Measurements from ENCODE around the gene EXD3.

The EXD3 gene

GRCh38 chr9:137318602-137319001, 104.4 kb downstream of the EXD3 start:
- Histone ChIP-seq H3K79me2 (ENCODE audit: insufficient read depth, low read depth) (no peaks in the 10 kb centered on the region), H3K36me3 (ENCODE audit: insufficient read depth) (no peaks in the 10 kb centered on the region), H3K4me3 (IDR thresholded peaks at IDR 0.05; ENCODE audit: insufficient read depth, low read depth, low read length) (no peak overlapping the region), H3K9ac (no peak overlapping the region), H4K20me1 (ENCODE audit: insufficient read depth) (no peaks in the 10 kb centered on the region), H2AFZ (ENCODE audit: low read depth) (no peak overlapping the region), H3K4me1 (ENCODE audit: low read depth, poor library complexity, severe bottlenecking) (no peaks in the 10 kb centered on the region), H3K4me2 (no peak overlapping the region), H3K27me3 (ENCODE audit: insufficient read depth, low read depth) (peaks cover 2% of the 10 kb centered on the region; the same call in 1 of the 2 replicates), H3K27ac (no peak overlapping the region)
- TF ChIP-seq CTCF (conservative IDR thresholded peaks at IDR 0.05; ENCODE audit: low read depth, low read length) = no peak

GRCh38 chr9:137317718-137318511, 105.0 kb downstream of the EXD3 start:
- no peak overlapping the region for H3K4me2 ChIP-seq
- H4K20me1 ChIP-seq (ENCODE audit: insufficient read depth) = no peaks in the 10 kb centered on the region
- TF ChIP-seq CTCF (conservative IDR thresholded peaks at IDR 0.05; ENCODE audit: low read depth, low read length) = no peak
- no peaks in the 10 kb centered on the region for H3K36me3 ChIP-seq (ENCODE audit: insufficient read depth)
- H2AFZ ChIP-seq (ENCODE audit: low read depth) = no peak overlapping the region
- no peak overlapping the region for H3K4me3 ChIP-seq (IDR thresholded peaks at IDR 0.05; ENCODE audit: insufficient read depth, low read depth, low read length)
- no peaks in the 10 kb centered on the region for H3K79me2 ChIP-seq (ENCODE audit: insufficient read depth, low read depth)
- no peak overlapping the region for H3K27ac ChIP-seq
- no peak overlapping the region for H3K9ac ChIP-seq
- H3K27me3 ChIP-seq (ENCODE audit: insufficient read depth, low read depth) = peaks cover 2% of the 10 kb centered on the region; the same call in 1 of the 2 replicates
- H3K4me1 ChIP-seq (ENCODE audit: low read depth, poor library complexity, severe bottlenecking) = no peaks in the 10 kb centered on the region

- no peak overlapping the region for H2AFZ ChIP-seq (ENCODE audit: low read depth)
- H3K4me2 ChIP-seq = no peak overlapping the region
- no peak for TF ChIP-seq CTCF (conservative IDR thresholded peaks at IDR 0.05; ENCODE audit: low read depth, low read length)
- peaks cover 2% of the 10 kb centered on the region; the same call in 1 of the 2 replicates for H3K27me3 ChIP-seq (ENCODE audit: insufficient read depth, low read depth)
- no peaks in the 10 kb centered on the region for H3K79me2 ChIP-seq (ENCODE audit: insufficient read depth, low read depth)
- no peaks in the 10 kb centered on the region for H3K36me3 ChIP-seq (ENCODE audit: insufficient read depth)
- no peaks in the 10 kb centered on the region for H4K20me1 ChIP-seq (ENCODE audit: insufficient read depth)
- H3K27ac ChIP-seq = no peak overlapping the region
- H3K9ac ChIP-seq = no peak overlapping the region
- no peak overlapping the region for H3K4me3 ChIP-seq (IDR thresholded peaks at IDR 0.05; ENCODE audit: insufficient read depth, low read depth, low read length)
- no peaks in the 10 kb centered on the region for H3K4me1 ChIP-seq (ENCODE audit: low read depth, poor library complexity, severe bottlenecking)
Observed at GRCh38 chr9:137317021-137317717, 105.8 kb downstream of the EXD3 start.

DNA sequence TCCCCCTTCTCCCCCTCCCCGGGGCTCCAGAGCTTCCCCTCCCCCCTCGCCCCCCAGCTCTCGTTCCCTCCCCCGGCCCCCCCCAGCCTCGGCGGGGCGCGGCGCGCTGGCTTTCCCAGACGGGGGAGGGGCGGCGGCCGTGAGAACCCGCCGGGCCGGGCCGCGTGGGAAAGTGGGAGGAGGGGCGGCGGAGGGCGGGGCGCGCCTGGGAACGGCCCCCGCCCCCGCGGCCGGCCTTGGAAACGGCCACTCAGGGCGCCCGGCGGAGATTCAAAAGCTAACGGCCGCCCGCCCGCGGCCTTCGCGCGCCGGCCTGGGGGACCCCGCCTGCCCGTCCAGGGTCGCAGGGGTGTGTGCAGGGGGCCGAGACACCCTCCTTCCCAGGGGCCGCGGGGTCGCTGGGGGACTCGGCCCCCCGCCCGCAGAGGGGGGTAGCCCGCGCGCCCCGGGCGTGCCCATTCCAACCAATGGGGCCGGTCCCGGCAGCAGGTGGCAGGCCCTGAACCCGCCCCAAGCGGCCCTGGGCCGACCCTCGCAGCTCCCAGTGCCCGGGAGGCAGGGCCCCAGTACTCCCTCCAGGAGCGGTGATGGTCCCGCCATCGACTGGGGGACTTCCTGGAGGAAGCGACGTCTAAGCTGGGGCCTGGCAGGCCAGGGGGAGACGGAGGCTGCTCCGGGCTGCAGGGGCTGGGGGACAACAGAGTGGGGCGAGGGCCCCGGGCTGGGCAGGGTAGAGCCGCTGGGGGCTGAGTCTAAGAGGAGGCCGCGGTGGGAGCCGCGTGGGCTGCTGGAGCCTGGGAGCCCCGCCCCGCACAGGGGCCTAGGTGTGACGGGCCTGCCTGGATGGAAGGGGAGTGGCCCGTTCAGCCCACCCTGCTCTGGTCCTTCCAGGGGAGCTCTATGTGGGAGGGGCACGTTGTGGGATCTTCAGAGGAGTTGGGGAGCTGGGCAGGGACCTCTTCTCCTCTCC, 106.7 kb downstream of the EXD3 start:
- Histone ChIP-seq H3K27ac (no peak overlapping the region), H3K4me1 (ENCODE audit: low read depth, poor library complexity, severe bottlenecking) (no peaks in the 10 kb centered on the region), H3K9ac (peak overlapping the region; percentile 12; the same call in 1 of the 2 replicates), H3K4me2 (no peak overlapping the region), H3K79me2 (ENCODE audit: insufficient read depth, low read depth) (no peaks in the 10 kb centered on the region), H3K27me3 (ENCODE audit: insufficient read depth, low read depth) (peaks cover 2% of the 10 kb centered on the region; the same call in 1 of the 2 replicates), H4K20me1 (ENCODE audit: insufficient read depth) (no peaks in the 10 kb centered on the region), H3K4me3 (IDR thresholded peaks at IDR 0.05; ENCODE audit: insufficient read depth, low read depth, low read length) (no peak overlapping the region), H3K36me3 (ENCODE audit: insufficient read depth) (no peaks in the 10 kb centered on the region), H2AFZ (ENCODE audit: low read depth) (peak overlapping the region; percentile 14; the same call in 1 of the 2 replicates)
- no peak for TF ChIP-seq CTCF (conservative IDR thresholded peaks at IDR 0.05; ENCODE audit: low read depth, low read length)
